Measurements from ENCODE around the gene LTBP2.
A peak's percentile ranks its signal among the peaks of the same experiment; 100 is the strongest.

LTBP2 gene

DNA sequence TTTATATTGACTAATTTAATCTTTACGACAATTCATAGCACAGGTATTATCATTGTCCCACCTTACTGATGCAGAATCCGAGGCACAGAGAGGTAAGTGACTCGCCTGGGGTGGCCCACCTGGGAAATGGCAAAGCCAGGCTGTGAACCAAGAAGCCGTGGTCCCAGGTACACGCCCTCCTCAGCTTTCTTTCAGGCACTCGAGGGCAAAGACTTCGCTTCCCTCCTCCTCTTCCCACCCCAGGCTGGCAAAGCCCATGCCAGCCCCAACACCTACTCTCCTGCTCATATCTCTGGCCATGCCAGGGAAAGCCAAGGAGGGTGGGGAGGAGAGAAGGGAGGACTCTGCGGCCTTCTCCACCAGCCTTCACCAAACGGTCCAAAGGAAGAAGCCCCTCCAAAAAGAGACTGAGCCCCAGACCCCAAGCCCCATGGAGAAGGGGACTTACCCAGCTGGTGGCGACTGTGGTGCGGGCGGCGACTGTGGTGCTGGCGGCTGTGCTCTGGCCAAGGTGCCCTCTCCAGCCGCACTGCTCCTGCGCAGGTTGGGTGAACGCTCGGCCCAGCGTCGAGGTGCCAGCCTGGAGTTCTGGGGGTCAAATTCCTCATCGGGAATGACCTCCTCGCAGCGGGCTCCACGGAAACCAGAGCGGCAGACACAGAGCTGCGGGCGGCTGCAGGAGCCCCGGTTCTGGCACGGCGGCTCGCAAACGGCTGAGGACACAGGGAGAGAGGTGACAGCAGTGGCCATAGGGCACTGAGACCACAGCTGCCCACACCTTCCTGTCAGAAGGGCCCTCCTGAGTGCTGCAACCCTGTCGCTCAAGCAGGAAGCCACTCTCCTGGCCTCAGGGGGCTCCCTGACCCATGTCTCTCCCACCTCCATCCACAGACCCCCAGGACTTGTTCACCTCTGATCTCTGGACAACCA is 26.4 kb downstream of the LTBP2 start:
- H3K27ac Mint-ChIP-seq, result peak overlapping the region in 1 of 3 experiments; percentile 92
- H3K4me3 Mint-ChIP-seq, result no peak overlapping the region
- H3K27me3 Mint-ChIP-seq (ENCODE audit: low read depth), result no peaks in the 10 kb centered on the region
- TF ChIP-seq, protein P1, sequence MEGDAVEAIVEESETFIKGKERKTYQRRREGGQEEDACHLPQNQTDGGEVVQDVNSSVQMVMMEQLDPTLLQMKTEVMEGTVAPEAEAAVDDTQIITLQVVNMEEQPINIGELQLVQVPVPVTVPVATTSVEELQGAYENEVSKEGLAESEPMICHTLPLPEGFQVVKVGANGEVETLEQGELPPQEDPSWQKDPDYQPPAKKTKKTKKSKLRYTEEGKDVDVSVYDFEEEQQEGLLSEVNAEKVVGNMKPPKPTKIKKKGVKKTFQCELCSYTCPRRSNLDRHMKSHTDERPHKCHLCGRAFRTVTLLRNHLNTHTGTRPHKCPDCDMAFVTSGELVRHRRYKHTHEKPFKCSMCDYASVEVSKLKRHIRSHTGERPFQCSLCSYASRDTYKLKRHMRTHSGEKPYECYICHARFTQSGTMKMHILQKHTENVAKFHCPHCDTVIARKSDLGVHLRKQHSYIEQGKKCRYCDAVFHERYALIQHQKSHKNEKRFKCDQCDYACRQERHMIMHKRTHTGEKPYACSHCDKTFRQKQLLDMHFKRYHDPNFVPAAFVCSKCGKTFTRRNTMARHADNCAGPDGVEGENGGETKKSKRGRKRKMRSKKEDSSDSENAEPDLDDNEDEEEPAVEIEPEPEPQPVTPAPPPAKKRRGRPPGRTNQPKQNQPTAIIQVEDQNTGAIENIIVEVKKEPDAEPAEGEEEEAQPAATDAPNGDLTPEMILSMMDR (IDR thresholded peaks at IDR 0.05; ENCODE audit: unreplicated experiment in 3 of 3), result no peak
- no peaks in the 10 kb centered on the region for H3K9me3 Mint-ChIP-seq
- H3K36me3 Mint-ChIP-seq (ENCODE audit: low read depth), result no peaks in the 10 kb centered on the region
- peaks cover 48% of the 10 kb centered on the region for H3K4me1 Mint-ChIP-seq

DNA sequence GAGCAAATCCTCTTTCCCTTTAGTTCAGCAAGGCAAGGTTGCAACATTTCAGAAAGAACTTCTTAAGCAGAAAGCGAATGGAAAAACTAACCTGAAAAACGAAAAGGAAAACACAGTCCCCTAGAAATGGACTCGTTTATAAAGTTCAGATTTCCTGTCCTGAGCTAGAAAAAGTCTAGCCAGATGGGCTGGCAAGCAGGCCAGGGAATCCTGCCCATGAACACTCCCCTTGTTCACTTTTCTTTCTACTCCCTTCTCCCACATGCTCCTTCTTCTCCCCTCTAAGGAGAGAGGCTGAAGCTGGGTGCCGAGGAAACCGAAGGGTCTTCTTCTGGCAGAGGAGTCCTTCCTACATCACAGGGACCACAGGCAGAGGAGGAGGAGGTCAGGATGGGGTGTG is 27.1 kb downstream of the LTBP2 start:
- no peaks in the 10 kb centered on the region for H3K27me3 Mint-ChIP-seq (ENCODE audit: low read depth)
- no peaks in the 10 kb centered on the region for H3K9me3 Mint-ChIP-seq
- TF ChIP-seq, protein P1 (IDR thresholded peaks at IDR 0.05; ENCODE audit: unreplicated experiment in 3 of 3), result no peak
- peak overlapping the region in 2 of 3 experiments; percentile 2 to 92 for H3K27ac Mint-ChIP-seq
- peaks cover 52% of the 10 kb centered on the region for H3K4me1 Mint-ChIP-seq
- no peaks in the 10 kb centered on the region for H3K36me3 Mint-ChIP-seq (ENCODE audit: low read depth)
- H3K4me3 Mint-ChIP-seq, result no peak overlapping the region

DNA sequence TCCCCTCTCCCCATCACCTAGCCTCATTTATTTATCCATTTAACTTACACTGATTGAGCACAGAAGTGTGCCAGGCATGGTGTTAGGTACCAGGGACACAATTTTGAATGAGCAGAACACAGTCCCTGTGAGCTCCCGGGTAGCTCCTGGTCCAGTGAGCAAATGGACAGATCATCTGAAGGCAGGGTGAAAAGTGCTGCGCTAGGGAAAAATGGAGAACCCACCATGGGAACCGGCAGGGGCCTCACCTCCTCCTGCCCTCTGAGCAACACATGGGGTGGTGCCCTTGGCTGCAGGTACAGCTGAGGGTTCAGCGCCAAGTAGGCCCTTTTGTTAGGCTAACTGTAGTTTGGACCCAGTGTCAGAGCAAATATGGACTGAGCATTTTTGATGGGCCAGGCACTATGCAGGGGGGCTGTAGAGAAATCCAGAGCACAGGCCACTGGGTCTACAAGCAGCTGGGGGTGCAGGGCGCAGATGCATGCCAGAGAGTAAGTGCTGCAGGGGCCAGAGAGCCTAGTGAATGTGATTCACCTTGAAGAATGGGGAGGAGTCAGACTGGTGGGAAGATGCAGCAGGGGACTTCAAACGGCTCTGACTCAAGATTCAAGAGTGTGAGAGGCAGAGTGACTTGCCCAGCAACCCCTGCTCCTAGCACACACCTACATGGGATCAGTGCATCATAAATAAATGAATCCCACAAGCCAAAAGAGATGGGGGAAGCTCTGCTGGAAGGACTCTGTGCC is 28.2 kb downstream of the LTBP2 start:
- TF ChIP-seq, protein P1 (IDR thresholded peaks at IDR 0.05; ENCODE audit: unreplicated experiment in 3 of 3), result no peak
- H3K4me1 Mint-ChIP-seq, result peaks cover 54% of the 10 kb centered on the region
- H3K36me3 Mint-ChIP-seq (ENCODE audit: low read depth), result no peaks in the 10 kb centered on the region
- H3K27ac Mint-ChIP-seq, result no peak overlapping the region
- H3K4me3 Mint-ChIP-seq, result no peak overlapping the region
- H3K9me3 Mint-ChIP-seq, result no peaks in the 10 kb centered on the region
- H3K27me3 Mint-ChIP-seq (ENCODE audit: low read depth), result no peaks in the 10 kb centered on the region

DNA sequence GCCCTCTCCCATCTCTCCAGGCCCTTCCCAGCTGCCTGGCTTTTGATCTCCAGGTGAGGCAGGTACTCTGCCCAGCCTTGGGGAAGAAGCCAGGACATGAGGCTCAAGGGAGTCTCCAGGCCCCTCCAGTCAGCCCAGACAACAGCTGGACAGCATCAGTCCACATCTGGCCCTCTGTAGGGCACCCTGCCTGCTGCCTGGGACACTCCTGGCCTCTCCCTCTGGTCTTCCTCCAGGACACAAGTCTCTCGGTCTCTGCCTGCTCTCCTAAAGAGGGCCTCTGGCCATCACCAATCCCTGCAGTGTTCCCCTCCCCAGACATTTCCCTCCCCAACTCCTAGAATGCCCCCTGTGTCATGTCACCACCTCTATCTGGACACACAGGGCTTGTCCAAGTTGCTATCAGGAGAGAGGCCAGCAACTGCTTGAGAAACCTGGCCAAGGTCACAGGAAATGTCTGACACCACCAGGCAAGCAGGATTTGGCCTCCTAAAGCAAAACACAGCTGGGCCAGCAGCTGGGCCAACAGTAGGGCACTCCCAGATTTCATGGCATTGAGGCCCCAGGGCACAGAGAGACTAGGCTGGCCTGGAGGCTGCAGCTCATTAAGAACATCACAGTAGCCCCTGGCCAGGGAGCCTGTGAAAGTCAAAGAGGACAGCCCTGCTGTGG is 29.0 kb downstream of the LTBP2 start:
- Mint-ChIP-seq H3K27me3 (ENCODE audit: low read depth) (no peaks in the 10 kb centered on the region), H3K4me3 (no peak overlapping the region), H3K9me3 (no peaks in the 10 kb centered on the region), H3K36me3 (ENCODE audit: low read depth) (no peaks in the 10 kb centered on the region), H3K4me1 (peaks cover 53% of the 10 kb centered on the region), H3K27ac (peak overlapping the region in 2 of 3 experiments; percentile 60 to 65)
- TF ChIP-seq, protein P1 (IDR thresholded peaks at IDR 0.05; ENCODE audit: unreplicated experiment in 3 of 3), result no peak

DNA sequence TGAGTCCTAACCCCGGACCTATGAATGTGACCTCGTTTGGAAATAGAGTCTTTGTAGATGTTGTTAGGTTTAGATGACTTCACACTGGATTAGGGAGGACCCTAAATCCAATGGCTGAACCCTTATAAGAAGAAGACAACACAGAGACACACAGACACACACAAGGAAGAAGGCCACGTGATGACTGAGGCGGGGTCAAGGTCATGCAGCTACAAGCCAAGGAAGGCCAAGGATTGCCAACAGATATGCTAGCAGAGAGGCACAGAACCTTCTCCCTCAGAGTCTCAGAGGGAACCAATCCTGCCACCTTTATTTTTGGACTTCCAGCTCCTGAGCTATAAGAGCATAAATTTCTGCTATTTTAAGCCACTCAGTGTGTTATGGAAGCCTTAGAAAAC is 31.8 kb downstream of the LTBP2 start:
- Mint-ChIP-seq H3K9me3 (no peaks in the 10 kb centered on the region), H3K27me3 (ENCODE audit: low read depth) (peaks cover 5% of the 10 kb centered on the region), H3K27ac (peak overlapping the region in 2 of 3 experiments; percentile 12 to 37), H3K4me3 (no peak overlapping the region), H3K4me1 (peaks cover 56% of the 10 kb centered on the region), H3K36me3 (ENCODE audit: low read depth) (no peaks in the 10 kb centered on the region)
- TF ChIP-seq, protein P1 (IDR thresholded peaks at IDR 0.05; ENCODE audit: unreplicated experiment in 3 of 3), result no peak
